Measurements from ENCODE around the gene SCAF4.

SCAF4 gene

DNA sequence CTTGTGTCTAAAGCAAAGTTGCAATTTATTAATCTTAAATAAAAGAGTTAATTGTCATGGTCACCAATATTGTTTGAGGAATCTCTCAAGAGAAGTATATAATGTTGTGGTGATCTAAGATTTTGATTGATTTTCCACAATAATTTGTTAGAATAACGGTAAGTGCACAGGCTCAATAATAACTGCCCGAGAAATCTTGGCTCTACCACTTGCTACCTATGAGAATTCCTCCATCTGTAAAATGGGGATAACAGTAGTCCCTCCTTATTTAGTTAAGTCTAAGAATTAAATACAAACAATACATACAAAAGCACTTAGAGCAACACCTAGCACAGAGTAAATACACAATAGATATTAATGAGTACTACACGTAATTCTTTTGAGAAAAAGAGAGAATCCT is 18.8 kb downstream of the SCAF4 start:
- DNase-seq (ENCODE audit: low read depth): no peak

DNA sequence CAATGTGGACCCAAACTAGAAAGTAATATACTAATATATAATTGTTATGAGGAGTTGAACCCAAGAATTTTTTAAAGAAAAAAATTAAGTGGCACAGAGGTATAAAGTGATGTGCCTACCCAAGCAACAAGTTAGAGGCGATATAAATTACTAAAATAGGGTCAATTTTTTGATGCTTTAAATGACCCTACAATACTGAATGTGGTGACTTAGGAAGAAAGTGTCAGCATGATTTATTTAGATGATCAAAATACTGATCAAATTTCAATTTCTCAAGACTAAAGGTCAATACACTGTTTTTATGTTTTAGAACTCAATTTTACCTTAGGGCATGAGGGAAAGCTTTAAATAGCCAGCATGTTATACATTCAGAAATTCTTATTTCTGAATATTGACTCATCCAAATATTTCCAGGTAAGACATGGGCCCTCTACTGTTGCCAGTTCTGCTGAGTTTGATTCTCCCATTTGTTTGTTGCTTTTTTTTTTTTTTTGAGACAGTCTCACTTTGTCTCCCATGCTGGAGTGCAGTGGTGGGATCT is 20.1 kb downstream of the SCAF4 start:
- DNase-seq (ENCODE audit: low read depth): no peak

DNA sequence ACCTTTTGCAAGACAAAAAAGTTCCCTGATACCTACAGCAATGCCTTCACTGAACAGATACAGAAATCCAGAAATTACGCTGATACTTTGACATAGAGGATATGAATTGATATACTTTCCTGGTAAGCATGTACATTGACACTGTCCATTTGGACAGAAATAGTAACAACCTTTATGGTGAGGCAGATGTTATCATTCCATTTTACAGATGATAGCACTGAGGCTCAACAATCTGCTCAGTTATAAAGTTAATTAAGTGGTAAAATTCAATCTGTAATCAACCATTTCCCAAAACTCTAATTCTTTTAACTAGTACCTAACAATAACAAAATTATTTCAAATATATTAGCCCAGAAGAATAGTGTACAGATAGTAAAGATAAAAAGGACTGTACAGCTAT is 20.6 kb downstream of the SCAF4 start:
- DNase-seq (ENCODE audit: low read depth): no peak

DNA sequence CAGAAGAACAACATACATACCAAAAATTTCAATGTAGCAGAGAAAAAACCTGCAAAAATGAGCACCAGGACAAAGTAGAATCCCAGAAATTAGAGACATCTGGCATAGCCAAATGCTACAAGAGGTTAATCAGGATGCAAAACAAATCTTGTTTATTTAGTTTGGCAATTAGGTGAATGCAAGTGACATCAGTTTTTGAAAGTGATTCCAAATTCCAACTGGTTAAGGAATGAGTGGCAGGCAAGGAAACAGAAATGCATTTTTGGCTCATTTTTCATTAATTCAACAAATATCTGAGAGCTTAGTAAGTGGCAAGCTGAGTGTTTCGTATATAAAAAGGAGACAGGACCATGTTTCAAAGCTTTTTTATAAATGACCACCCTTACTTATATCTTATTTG is 21.3 kb downstream of the SCAF4 start:
- DNase-seq (ENCODE audit: low read depth): no peak

DNA sequence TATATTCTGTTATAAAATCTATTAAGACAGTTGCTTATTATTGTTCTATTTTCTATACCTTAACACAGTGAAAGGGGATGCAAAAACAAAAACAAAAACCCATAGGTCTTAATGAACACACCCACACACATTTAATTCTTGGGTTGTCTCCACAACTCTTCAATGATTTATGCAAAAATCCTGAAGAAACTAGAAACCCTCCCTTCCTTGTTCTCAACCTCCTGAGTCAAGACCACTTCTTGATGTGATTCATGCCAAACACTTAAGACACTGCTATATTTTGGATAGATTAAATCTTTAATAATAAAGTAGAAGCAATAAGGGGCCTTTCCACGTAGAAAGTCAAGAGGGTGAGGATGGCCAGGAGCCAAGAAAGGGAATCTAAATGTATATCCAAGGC is 23.4 kb downstream of the SCAF4 start:
- DNase-seq (ENCODE audit: low read depth): no peak

DNA sequence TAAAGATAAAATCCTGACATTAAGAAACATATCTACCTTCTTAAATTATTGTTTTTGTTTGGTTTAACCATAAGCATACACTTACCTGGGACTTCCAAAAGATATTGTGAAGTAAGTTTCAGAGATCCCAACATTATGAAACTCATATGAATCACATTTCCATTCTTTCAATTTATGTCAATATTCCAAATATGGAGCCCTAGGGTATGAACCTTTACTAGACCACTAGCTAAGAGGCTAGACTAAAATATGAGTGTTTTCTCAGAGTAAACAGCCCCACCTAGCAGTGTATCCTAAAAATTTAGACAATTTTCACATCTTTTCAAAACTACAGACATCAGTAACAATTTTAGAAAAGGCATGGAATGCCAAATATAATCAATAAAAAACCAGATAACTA is 24.4 kb downstream of the SCAF4 start:
- no peak for DNase-seq (ENCODE audit: low read depth)

DNA sequence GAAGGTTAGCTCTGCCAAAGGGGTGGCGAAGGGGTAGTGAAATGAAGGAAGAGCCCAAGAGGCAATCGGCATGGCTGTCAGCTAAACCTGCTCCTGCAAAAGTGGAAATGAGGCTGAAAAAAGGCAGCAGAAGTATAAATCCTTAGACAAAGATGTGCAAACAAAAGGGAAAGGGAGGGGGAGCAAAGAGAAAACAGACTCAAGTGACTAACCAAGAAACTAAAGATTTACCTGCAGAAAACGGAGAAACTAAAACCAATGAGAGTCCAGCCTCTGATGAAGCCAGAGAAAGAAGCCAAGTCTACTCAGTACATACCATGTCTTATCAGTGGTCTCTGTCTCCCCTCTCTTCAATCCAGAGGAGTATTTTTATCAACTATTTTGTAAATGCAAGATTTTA is 25.4 kb downstream of the SCAF4 start:
- no peak for DNase-seq (ENCODE audit: low read depth)

DNA sequence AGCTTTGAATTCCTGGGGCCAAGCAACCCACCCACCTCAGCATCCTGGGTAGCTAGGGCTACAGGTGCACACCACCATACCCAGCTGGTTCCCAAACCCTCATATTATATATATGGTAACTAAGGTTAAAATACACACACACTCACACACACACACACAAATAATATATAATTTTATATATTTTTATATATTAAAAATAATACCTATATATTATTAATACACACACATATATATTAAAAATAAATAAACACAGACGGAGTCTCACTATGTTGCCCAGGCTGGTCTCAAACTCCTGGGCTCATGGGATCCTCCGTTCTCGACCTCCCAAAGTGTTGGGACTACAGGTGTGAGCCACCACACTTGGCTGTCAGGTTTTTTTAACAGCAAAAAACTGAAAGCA is 31.9 kb downstream of the SCAF4 start:
- DNase-seq (ENCODE audit: low read depth): no peak

DNA sequence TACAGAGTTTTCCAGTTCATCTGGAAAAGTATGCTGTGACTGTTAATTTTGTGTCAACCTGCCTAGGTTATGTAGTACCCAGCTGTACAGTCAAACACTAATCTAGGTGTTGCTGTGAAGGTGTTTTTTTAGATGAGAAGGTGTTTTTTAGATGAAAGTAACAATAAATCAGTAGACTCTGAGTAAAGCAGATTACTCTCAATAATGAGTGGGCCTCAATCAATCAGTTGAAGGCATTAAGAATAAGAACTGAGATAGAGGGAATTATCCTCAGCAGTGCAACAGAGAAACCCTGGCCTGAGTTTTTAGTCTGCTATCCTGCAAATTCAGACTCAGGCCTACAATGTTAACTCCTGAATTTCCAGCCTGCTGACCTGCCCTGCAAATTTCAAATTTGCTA is 33.5 kb downstream of the SCAF4 start:
- no peak for DNase-seq (ENCODE audit: low read depth)

DNA sequence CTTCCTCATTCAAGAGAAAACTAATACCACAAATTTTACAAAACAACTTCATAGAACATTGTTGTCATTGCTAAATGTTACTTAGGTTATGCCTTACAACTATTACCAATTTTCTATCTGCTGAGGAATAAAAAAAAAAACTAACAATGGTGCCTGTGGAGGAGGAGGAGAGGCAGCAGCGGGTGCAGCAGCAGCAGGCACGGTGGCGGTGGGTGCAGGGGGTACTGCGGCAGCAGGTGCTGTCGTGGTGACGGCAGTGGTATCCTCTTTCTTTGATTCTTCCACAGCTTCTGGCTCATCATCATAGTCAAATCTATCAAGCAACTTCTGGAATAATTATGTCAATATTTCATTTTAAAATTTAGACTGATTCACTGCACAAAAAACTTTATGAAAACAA is 35.5 kb downstream of the SCAF4 start:
- no peak for DNase-seq (ENCODE audit: low read depth)

DNA sequence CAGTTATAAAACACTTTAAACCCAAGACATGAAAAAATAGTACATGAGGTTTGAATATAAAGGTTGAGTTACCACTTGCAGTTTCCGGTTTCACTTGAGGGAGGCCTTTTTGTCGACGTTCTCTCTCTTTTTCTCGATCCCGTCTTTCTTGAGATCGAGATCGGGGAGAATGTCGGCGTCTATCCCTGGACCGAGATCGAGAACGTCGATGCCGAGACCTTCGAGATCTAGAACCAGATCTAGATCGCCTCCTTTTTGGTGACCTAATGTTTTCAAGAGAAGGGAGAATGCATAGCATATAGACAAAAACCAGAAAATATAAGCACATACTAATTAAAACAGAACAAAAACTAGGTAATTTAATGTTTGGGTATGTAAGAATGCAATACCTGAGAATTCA is 38.7 kb downstream of the SCAF4 start:
- no peak for DNase-seq (ENCODE audit: low read depth)

DNA sequence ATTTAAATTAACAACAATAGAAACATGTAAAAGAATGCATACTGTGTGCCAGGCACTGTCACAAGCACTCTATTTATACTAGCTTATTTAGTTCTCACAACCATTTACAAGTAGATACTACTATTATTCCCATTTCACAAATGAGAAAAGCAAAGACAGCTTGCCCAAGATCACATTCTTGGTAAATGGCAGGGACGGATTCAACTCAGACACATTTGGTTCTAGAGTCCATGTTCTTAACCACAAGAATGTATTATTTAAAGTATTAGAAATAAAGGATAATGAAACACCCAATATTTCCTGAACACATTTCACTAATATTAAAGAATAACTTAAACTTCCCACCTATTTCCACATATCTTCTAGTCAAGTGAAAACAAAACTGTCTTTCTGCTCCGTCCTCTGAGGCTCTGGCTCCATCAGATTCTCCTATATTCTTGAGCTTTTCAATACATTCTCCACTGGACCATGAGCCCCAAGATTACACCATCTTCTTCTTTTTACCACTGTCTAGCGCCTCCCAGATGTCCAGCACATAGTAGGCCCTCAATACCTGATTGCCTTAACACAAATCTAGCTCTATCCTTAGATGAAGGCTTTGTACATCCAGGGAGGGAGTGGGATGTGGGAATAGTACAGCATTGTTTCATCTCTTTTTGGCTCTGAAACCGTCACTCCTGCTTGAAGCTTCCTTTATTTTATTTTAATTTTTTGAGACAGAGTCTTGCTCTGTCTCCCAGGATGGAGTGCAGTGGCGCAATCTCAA is 43.1 kb downstream of the SCAF4 start:
- no peak for DNase-seq (ENCODE audit: low read depth)

DNA sequence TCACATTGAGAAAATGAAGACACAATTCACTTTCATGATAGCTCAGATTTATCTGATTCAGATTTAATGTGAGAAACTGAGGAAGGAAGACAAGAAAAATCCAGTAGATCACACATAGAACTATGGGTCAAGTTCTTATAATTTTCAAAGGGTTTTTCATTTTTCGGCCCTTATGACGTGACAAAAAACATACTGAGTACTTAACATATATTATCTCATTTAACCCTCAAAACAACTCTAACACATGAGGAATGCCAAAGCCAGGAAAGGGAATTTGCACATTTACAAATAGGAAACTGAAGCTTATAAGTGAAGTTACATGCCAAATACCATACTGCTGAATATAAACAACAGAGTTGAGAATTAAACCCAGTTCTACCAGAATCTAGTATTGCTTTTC is 44.8 kb downstream of the SCAF4 start:
- no peak for DNase-seq (ENCODE audit: low read depth)

DNA sequence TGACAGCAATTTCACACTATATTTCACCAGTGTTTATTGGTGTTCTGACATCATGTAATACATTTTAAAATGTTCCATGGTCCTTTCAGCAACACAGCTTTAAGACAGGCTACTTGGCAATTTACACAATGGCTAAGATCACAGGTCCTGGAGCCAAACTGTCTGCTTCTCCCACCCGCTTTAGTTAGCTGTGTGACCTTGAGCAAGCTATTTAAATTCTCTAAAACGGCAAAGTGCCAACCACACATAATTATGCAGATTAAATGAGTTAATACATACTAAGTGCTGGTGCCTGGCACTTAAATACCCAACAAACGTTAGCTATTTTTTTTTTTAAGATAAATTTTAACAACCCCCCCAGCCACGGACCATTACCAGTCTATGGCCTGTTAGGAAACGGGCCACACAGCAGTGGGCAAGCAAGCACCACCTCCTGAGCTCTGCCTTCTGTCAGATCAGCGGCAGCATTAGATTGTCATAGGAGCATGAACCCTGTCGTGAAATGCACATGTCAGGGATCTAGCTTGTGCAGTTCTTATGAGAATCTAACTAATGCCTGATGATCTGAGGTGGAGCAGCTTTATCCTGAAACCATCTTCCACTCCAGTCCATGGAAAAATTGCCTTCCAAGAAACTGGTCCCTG is 45.5 kb downstream of the SCAF4 start:
- no peak for DNase-seq (ENCODE audit: low read depth)

DNA sequence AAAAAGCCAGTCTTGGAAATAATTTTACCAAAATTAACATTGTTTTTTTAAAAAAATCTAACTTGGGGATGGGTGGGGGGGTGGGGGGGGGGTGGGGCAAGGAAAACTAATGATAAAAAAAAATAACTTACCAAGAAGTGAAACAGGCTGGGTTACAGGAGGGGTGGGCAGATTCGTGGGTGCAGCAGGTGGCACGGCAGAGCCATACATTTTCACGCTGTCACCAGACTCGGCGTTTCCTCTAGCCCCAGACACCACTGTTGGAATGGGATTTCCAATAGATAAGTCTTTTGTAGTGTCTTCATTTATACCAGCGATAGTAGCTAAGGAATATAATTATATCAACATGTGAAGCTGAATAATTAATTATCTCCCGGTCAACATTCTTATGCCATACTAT is 47.0 kb downstream of the SCAF4 start:
- no peak for DNase-seq (ENCODE audit: low read depth)

DNA sequence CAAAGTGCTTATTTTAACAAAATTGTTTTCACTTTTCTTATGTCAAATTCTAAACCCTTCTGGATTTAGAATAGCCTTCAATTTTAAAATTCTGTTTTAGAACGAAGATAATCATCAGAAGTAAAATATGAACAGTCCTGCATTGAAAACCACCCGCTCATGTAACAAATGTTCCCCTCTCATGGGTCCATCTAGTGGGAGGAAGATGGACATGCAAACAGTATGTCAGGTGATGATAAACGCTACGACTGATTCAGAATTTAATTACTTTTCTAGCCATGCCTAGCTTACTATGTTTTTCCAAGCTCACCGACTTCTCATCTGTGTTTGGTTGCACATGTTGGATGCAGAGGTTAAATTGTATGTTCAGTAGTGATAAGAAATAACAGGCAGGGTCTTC is 48.9 kb downstream of the SCAF4 start:
- no peak for DNase-seq (ENCODE audit: low read depth)

DNA sequence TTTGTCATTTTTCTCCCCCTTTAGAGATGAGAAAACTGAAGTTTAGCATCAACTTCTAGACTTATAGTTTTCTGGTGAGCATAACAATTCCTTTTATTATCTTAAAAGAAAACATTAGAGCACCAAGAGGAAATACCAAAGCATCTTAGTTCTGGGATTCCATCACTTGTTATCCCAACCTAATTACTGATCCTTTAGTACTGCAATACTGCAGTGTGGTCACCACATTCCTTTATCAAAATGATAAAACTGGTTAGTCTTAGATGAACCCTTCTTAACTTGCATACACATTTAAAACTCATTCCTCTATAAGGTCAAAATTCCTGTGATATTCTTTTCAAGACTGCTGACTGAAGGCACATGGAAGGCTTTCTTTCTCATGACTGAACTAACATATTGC is 49.3 kb downstream of the SCAF4 start:
- DNase-seq (ENCODE audit: low read depth): no peak

DNA sequence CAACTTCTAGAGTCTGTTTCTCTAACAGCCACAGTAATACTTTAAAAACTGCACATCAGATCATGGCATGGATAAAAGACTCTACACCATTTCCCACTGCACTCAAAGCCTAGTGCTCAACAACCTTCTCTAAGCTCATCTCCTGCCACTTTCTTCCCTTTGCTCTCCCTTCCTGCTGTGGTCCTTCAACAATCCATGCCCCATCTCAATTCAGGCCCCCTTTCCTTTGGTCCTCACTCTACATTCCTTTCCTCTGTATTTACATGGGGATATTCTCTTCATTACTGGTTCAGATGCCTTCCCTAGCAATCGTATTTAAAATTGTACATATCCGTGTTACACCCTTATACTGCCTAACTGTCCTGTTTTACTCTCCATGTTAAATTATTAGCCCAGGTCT is 53.4 kb downstream of the SCAF4 start:
- no peak for DNase-seq (ENCODE audit: low read depth)

DNA sequence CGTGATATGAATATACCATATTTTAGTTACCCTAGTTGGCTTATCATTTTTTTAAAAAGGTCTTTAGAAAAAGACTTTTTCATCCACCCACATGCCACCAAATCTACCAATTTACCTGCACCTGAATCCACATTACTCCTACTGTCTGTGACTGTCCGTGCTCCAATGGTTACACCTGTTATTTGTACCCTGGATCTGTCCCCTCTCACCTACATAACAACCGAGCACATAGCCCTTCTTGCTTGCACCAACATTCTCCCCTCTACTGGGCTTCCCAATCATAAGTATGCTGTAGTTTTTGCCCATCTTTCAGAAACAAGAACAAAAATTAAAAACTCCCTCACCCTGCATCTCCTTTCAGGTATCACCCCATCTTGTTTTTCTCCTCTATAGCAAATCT is 54.9 kb downstream of the SCAF4 start:
- DNase-seq (ENCODE audit: low read depth): no peak

DNA sequence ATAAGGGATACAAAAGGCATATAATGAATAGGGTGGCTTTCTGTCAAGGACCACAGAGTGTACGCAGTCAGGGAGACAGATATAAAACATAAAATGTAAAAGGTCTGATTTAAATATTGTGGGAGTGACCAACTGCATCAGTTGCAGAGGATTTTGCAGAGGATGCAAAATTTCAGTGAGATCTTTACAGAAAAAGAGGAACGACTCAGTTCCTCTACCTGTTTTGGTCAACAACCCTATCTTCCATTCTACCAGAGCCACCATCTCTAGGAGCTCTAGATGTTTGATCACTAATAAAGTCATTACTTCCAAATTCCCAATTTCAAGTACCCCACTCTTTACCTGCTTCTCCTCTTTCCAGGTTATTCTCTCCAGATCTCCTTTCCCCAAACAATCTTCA is 56.0 kb downstream of the SCAF4 start:
- no peak for DNase-seq (ENCODE audit: low read depth)

DNA sequence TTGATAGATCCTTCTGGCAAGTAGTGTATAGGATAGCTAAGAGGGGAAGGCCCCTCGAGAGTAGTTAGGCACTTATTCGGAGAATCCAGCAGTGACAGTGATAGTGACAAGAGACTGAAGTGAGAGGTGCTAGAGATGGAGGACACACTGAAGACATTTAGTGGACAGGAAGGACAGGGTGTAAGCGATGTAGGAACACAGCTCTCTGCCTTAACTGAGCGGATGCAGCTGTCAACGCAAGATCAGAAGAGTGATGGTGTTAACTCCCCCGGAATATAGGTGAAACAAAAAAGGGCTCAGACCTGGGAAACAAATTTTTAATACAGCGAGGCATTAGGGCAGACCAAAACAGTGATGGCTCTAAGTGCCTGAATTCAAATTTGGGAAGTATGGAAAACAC is 56.6 kb downstream of the SCAF4 start:
- DNase-seq (ENCODE audit: low read depth): no peak

DNA sequence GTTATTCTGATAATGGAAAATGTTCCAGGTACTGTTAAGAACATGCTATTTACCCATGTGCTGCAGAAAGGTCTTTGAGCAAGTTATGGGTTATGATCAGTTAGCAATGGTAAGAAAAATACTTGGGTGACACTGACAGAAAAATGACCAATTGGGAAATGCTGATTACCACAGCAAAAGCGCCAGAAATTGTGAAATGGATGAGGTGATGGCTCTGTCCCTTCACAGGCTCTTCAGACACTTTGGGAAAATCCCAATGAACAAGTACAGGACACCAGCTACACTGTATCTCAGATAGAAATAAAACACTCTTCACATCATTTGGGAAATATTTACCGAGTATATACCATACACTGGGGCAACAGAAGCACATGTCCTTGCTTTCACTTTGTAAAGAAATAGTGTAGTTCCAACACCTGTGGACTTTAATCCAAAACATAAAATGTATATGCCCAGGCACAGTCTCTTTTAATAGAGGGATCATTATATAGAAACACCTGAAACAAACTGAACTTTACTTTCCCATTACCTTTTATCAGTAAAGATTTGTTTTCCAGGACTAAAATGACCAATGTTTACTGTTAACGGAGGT is 58.5 kb downstream of the SCAF4 start:
- DNase-seq (ENCODE audit: low read depth): no peak

DNA sequence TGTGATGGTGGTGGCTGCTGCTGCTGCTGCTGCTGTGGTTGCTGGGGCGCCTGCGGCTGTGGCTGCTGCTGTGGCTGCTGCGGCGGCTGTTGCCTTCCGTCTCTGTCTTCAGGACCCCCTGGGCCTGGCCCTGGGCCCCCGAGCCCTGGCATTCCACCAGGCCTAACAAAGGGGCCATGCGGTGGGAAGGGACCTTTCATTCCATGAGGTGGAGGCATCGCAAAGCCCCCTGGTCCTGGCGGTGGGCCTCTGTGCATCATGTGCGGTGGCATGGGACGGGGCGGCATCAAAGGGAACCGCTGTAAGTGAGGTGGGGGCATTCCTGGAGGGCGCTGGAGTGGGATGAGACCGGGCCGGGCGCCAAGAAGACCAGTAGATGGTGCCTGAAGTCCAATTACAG is 60.0 kb downstream of the SCAF4 start:
- no peak for DNase-seq (ENCODE audit: low read depth)
